Activated T-cell treated with anti-CD3 and anti-CD28 coated beads for 4 hours (primary cell): Measurements from ENCODE around the gene SPATA21.
A peak's percentile ranks its signal among the peaks of the same experiment; 100 is the strongest.

Experiments
- DNase-seq: peaks from one replicate; pipeline ENCODE4 v3.0.0-alpha.2; 2020

The SPATA21 gene

GRCh38 chr1:16450863-16451481, 13.7 kb upstream of the SPATA21 start:
- DNase-seq: no peak

- no peak for DNase-seq
Measured at GRCh38 chr1:16449666-16450065, 12.4 kb upstream of the SPATA21 start.

GRCh38 chr1:16449065-16449464, 11.8 kb upstream of the SPATA21 start:
- no peak for DNase-seq

- no peak for DNase-seq
Measured at GRCh38 chr1:16447641-16448040, 10.4 kb upstream of the SPATA21 start.

GRCh38 chr1:16446116-16446515, 8.9 kb upstream of the SPATA21 start:
- no peak for DNase-seq

GRCh38 chr1:16445052-16445451, 7.8 kb upstream of the SPATA21 start:
- DNase-seq: no peak

GRCh38 chr1:16443975-16444770, 6.9 kb upstream of the SPATA21 start:
- DNase-seq: no peak

- DNase-seq: no peak
Measured at GRCh38 chr1:16442941-16443340, 5.7 kb upstream of the SPATA21 start.

GRCh38 chr1:16442265-16442664, 5.0 kb upstream of the SPATA21 start:
- DNase-seq: no peak

GRCh38 chr1:16441282-16441665, 4.0 kb upstream of the SPATA21 start:
- no peak for DNase-seq

- peak; percentile 94 for DNase-seq
Measured at GRCh38 chr1:16440470-16441281, 3.5 kb upstream of the SPATA21 start, which contains the start of gene NECAP2. NECAP2 (plus strand) TSS chr1:16440724; CDS start chr1:16440762, 38 bp downstream.

GRCh38 chr1:16440131-16440469, 2.9 kb upstream of the SPATA21 start:
- DNase-seq: no peak

- no peak for DNase-seq
Measured at GRCh38 chr1:16438924-16439323, 1.7 kb upstream of the SPATA21 start.

- no peak for DNase-seq
Measured at GRCh38 chr1:16438516-16438915, 1.3 kb upstream of the SPATA21 start.

- DNase-seq: no peak
Measured at GRCh38 chr1:16434501-16434900, 2.7 kb downstream of the SPATA21 start.

- DNase-seq: no peak
Measured at GRCh38 chr1:16434007-16434406, 3.2 kb downstream of the SPATA21 start.

- no peak for DNase-seq
Measured at GRCh38 chr1:16433030-16433429, 4.2 kb downstream of the SPATA21 start.

- DNase-seq: no peak
Measured at GRCh38 chr1:16430606-16431005, 6.6 kb downstream of the SPATA21 start.

- no peak for DNase-seq
Measured at GRCh38 chr1:16425125-16426025, 11.8 kb downstream of the SPATA21 start.

GRCh38 chr1:16422041-16422440, 15.2 kb downstream of the SPATA21 start:
- DNase-seq: no peak

GRCh38 chr1:16421201-16421600, 16.0 kb downstream of the SPATA21 start:
- no peak for DNase-seq

- DNase-seq: peak; percentile 12
Measured at GRCh38 chr1:16420424-16421118, 16.7 kb downstream of the SPATA21 start.
